ENCODE results near the gene NELFCD. TPM values are rescaled to one million over a fixed set of nuclear protein-coding genes. Genes with fewer than 3 reads are reported as not detected.
A peak's percentile ranks its signal among the peaks of the same experiment; 100 is the strongest.

Gene NELFCD
- total RNA-seq, 4 donors from 2014 or later = 45.9 to 90.0 (median 63.4) TPM

DNA sequence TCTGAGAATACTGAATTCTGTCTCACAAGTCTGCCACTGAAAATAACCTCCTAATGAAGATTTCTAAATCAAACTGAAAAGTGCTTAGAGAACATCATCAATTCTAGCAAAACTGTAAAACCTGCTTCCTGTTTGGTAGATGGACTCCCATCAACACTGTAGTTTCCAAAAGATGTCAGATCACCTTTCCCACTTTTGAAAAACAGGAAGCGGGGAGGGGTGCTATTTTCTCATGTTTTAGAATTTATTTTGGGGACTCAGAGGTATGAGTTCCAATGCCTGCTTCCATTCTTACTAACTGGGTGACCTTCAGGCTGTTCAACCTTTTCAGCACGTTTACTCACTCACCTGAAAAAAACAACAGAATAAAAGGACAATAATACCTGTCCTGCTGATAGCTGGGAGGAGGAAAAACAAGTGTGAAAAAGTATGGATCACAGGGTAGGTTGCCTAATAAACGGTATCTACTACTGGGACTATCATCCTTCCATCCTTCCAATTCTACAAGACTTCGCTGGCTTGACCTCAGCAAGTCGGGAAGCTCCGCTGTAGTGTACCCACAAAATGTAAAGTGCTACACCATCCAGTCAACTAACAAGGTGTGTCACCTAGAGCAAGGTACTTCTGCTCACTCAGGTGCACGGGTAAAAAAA, 50.0 kb downstream of the NELFCD start:
- TF ChIP-seq, protein P1, sequence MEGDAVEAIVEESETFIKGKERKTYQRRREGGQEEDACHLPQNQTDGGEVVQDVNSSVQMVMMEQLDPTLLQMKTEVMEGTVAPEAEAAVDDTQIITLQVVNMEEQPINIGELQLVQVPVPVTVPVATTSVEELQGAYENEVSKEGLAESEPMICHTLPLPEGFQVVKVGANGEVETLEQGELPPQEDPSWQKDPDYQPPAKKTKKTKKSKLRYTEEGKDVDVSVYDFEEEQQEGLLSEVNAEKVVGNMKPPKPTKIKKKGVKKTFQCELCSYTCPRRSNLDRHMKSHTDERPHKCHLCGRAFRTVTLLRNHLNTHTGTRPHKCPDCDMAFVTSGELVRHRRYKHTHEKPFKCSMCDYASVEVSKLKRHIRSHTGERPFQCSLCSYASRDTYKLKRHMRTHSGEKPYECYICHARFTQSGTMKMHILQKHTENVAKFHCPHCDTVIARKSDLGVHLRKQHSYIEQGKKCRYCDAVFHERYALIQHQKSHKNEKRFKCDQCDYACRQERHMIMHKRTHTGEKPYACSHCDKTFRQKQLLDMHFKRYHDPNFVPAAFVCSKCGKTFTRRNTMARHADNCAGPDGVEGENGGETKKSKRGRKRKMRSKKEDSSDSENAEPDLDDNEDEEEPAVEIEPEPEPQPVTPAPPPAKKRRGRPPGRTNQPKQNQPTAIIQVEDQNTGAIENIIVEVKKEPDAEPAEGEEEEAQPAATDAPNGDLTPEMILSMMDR (IDR thresholded peaks at IDR 0.05) = no peak
- no peak for TF ChIP-seq POLR2A (IDR thresholded peaks at IDR 0.05)
- TF ChIP-seq EP300 (IDR thresholded peaks at IDR 0.05) = no peak
- TF ChIP-seq POLR2AphosphoS5 (IDR thresholded peaks at IDR 0.05) = no peak
- H3K27ac ChIP-seq = no peak overlapping the region
- H3K4me3 ChIP-seq = peak overlapping the region; percentile 91
- peaks cover 41% of the 10 kb centered on the region for H3K4me1 ChIP-seq
- WGBS = 63% methylated on average over 7 of the region's 7 CpGs
- no peak for DNase-seq (ENCODE audit: low spot score in 2 of 2)
- H3K36me3 ChIP-seq = peaks cover 33% of the 10 kb centered on the region
- H3K27me3 ChIP-seq = no peaks in the 10 kb centered on the region
- no peaks in the 10 kb centered on the region for H3K9me3 ChIP-seq

DNA sequence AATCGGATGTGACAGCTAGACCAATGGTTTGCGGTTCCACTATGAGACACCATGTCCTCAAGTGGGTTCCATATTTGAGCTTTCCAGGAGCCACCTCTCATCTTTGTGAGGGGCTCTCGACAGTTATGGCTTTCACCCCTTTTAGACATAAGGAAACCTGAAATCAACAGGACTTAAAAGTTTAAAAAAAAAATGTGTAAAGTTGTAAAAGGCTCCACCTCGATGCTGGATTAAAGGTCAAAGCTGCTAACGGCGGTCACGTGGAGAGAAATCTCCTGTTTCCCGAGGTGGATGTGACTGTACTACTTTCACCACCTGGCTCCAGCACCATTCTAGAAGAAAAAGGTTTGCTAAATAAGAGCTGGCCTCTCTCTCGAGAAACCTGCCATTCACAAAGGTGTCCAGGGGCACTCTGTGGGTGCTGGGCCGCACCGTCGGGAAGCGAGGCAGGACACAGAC, 50.5 kb downstream of the NELFCD start:
- H3K27ac ChIP-seq = peak overlapping the region; percentile 89
- TF ChIP-seq POLR2A (IDR thresholded peaks at IDR 0.05) (no peak), POLR2AphosphoS5 (IDR thresholded peaks at IDR 0.05) (no peak)
- no peak for DNase-seq (ENCODE audit: low spot score in 2 of 2)
- H3K4me1 ChIP-seq = peaks cover 41% of the 10 kb centered on the region
- 21% methylated on average over 9 of the region's 13 CpGs for WGBS
- H3K36me3 ChIP-seq = peaks cover 38% of the 10 kb centered on the region
- no peaks in the 10 kb centered on the region for H3K27me3 ChIP-seq
- no peaks in the 10 kb centered on the region for H3K9me3 ChIP-seq
- peak overlapping the region; percentile 91 for H3K4me3 ChIP-seq

DNA sequence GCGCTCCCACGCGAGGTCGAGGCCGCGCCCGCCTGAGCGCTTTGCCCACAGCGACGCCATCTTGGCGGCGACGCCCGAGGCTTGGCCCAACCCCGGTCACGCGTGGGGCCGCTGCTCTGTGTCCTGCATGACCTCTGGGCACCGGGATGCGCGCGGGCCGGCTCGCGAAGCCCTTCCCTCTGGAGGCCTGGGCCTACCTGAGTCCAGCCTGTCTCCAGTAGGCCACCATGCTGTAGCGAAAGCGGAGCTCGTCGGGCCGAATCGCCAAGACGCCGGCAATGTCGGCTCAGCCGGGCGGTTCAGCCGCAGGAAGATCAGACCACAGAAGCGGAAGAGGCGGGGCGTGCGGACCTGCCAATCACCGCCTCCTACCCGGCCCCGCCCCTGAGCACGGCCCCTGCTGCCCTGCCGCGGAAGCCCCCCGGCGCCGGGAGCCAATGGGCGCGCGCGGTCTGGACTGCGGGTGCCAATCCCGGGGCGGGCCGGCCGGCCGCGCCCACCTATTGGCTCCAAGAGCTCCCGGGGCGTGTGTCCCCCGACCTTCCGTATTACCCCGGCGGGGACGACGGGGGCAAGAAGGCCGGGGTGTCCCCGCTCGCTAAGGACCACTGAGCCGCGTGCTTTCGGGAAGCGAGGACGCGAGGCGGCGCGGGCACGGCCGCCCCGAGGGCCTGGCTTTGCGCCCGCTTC, 51.1 kb downstream of the NELFCD start, which contains the start of gene ATP5F1E:
Gene ATP5F1E, minus strand, starts transcription at position 313 of the 690 bp plus-strand sequence. Its CDS starts 84 bp downstream, at position 229.
- Histone ChIP-seq H3K27ac (peak within 1 kb of the TSS; percentile 89), H3K9me3 (no peaks in the 10 kb centered on the region), H3K36me3 (peaks cover 44% of the 10 kb centered on the region), H3K27me3 (no peaks in the 10 kb centered on the region), H3K4me3 (peak within 1 kb of the TSS; percentile 91), H3K4me1 (peaks cover 41% of the 10 kb centered on the region)
- TF ChIP-seq POLR2AphosphoS5 (IDR thresholded peaks at IDR 0.05) = peak in 2 of 3 donors; percentile 84 to 87
- peak; percentile 92 to 94 for TF ChIP-seq POLR2A (IDR thresholded peaks at IDR 0.05)
- TF ChIP-seq, protein P1 (IDR thresholded peaks at IDR 0.05) = no peak
- under 1% methylated on average over 56 of the region's 86 CpGs for WGBS
- DNase-seq (ENCODE audit: low spot score in 2 of 2) = peak; percentile 97

DNA sequence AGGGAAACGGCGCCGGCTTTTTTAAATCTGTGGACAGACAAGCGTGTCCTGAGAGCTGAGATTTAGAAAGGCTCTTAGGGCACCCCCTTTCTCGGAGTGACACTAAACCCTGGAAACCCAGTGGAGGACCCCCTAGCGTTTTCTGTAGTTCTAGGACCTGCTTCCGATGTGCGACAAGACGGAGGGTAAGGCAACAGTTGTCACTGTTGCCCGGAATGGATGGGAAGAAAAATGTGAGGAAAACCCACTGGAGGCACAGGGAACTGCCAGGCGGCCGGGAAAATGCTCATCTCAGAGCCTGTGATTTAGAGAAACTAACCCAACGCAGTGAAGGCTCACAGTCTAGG, 51.6 kb downstream of the NELFCD start:
- H3K27me3 ChIP-seq = no peaks in the 10 kb centered on the region
- no peak for TF ChIP-seq EP300 (IDR thresholded peaks at IDR 0.05)
- TF ChIP-seq, protein P1 (IDR thresholded peaks at IDR 0.05) = peak; percentile 26 to 32
- WGBS = 4% methylated on average over 9 of the region's 13 CpGs
- H3K4me1 ChIP-seq = peaks cover 41% of the 10 kb centered on the region
- peaks cover 49% of the 10 kb centered on the region for H3K36me3 ChIP-seq
- H3K27ac ChIP-seq = peak overlapping the region; percentile 89
- H3K4me3 ChIP-seq = peak overlapping the region; percentile 91
- H3K9me3 ChIP-seq = no peaks in the 10 kb centered on the region
- DNase-seq (ENCODE audit: low spot score in 2 of 2) = no peak

DNA sequence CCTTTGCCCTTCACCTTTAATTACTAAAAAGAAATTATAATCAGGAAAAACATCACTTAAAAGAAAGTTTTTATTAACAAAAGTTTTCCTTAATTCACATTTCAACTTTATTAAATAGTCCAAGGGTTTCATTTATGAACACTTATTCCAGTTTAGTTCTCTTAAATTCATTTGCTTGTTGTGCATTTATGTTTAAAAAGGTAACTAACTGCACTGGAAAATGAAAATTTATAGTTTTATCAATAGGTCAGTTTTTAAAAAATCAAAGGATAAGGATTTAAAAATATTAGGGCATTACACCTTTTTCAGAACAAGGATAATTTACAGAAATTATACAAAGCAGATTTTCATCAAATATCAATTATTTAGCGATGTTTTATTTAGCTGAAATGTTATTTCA, 52.0 kb downstream of the NELFCD start:
- Histone ChIP-seq H3K4me1 (peaks cover 39% of the 10 kb centered on the region), H3K27ac (no peak overlapping the region), H3K4me3 (peak overlapping the region; percentile 91), H3K9me3 (no peaks in the 10 kb centered on the region), H3K27me3 (no peaks in the 10 kb centered on the region), H3K36me3 (peaks cover 53% of the 10 kb centered on the region)
- TF ChIP-seq EP300 (IDR thresholded peaks at IDR 0.05) (no peak), POLR2AphosphoS5 (IDR thresholded peaks at IDR 0.05) (no peak), POLR2A (IDR thresholded peaks at IDR 0.05) (no peak)
- TF ChIP-seq, protein P1 (IDR thresholded peaks at IDR 0.05) = no peak
- 97% methylated on average over 1 of the region's 1 CpG for WGBS
- DNase-seq (ENCODE audit: low spot score in 2 of 2) = no peak

Data from suprapubic skin (tissue), 4 donors.